Prostate gland (tissue), 2 donors: ENCODE measurements around the gene NINJ2.

ENCODE experiments used
- CTCF ChIP-seq, 4 experiments: fragments of 200-600 bp in 2 of 4; fragments of 450-650 bp in 2 of 4; sonication (generic) in 2 of 4; IDR thresholded peaks; 1 replicate in 3 of 4; 2 replicates in 1 of 4; pipeline ENCODE4 v1.5.1; 2016 to 2019; ENCODE audit warnings: antibody characterized with exemption in 4 of 4, mild to moderate bottlenecking in 2 of 4, moderate library complexity in 2 of 4
- POLR2A ChIP-seq: fragments of 450-650 bp; IDR thresholded peaks from one replicate; pipeline ENCODE4 v1.6.1; 2016; ENCODE audit warnings: antibody characterized with exemption, mild to moderate bottlenecking
- POLR2AphosphoS5 ChIP-seq: sonication (generic); formaldehyde crosslinking; IDR thresholded peaks from one replicate; pipeline ENCODE4 v1.6.1; 2017; ENCODE audit warnings: antibody characterized with exemption

- TF ChIP-seq POLR2AphosphoS5 (no peak), POLR2A (no peak), CTCF (IDR thresholded peaks at IDR 0.05) (no peak)
These were observed 44.6 kb downstream of the NINJ2 start for GRCh38 chr12:618605-619004.
